Glutamatergic neuron (in vitro differentiated cells): Measurements from ENCODE around the gene KCNJ4. TPM values are rescaled to one million over a fixed set of nuclear protein-coding genes. Genes with fewer than 3 reads are reported as not detected.

ENCODE experiments used
- DNase-seq: peaks from one replicate; pipeline ENCODE4 v3.0.0; 2022
- H3K27ac Mint-ChIP-seq: one replicate; pipeline ENCODE4 v1.8.0; 2020; ENCODE audit warnings: mild to moderate bottlenecking, mixed read lengths, inconsistent platforms; ENCODE audit not compliant: unreplicated experiment
- H3K27me3 Mint-ChIP-seq: one replicate; pipeline ENCODE4 v1.8.0; 2020; ENCODE audit warnings: mild to moderate bottlenecking, moderate library complexity, mixed read lengths, inconsistent platforms; ENCODE audit not compliant: unreplicated experiment
- H3K36me3 Mint-ChIP-seq: one replicate; pipeline ENCODE4 v1.8.0; 2020; ENCODE audit warnings: mild to moderate bottlenecking, mixed read lengths, inconsistent platforms; ENCODE audit not compliant: unreplicated experiment
- H3K4me1 Mint-ChIP-seq: one replicate; pipeline ENCODE4 v1.8.0; 2020; ENCODE audit warnings: mild to moderate bottlenecking, low read depth, mixed read lengths, inconsistent platforms; ENCODE audit not compliant: unreplicated experiment
- H3K4me3 Mint-ChIP-seq: one replicate; pipeline ENCODE4 v1.8.0; 2020; ENCODE audit warnings: mild to moderate bottlenecking, mixed read lengths, inconsistent platforms; ENCODE audit not compliant: unreplicated experiment
- H3K9me3 Mint-ChIP-seq: one replicate; pipeline ENCODE4 v1.8.0; 2020; ENCODE audit warnings: mild to moderate bottlenecking, moderate library complexity, mixed read lengths, inconsistent platforms; ENCODE audit not compliant: unreplicated experiment
- total RNA-seq: library from RNA; stranded (reverse); fragmentation: NEBNext Ultra II Directional; extraction: Animal tissue kit (Norgen Biotek cat#: 25700); gene quantifications from one replicate; pipeline ENCODE4 v1.2.1, GENCODE V29; 2021; ENCODE audit not compliant: unreplicated experiment
- TF ChIP-seq, protein P1 (sequence below): fragments of 200-600 bp; sonication (generic); IDR thresholded peaks from one replicate; pipeline ENCODE4 v1.5.0; 2021; ENCODE audit not compliant: partially characterized antibody, unreplicated experiment

Gene KCNJ4
- total RNA-seq, 1 donor from 2014 or later, result 0.86 TPM

DNA sequence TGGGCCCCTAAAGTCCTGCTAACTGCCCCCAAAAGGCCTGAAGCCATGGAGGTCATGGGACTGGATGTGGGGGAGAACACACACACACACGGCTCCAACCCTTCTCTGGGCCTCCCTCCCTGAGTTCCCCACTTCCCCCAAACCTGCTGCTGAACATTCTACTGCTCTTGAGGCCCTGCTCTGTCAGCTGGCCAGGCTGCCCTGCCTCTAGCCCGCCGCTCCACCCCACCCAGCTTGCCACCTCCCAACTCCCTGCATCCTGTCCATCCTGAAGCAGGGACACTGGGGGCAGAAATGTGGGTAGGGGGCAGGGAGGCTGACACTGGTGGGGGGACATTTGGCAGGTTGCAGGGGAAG lies 1.0 kb downstream of the KCNJ4 start:
- Mint-ChIP-seq H3K4me3 (no peak overlapping the region), H3K9me3 (peaks cover 8% of the 10 kb centered on the region), H3K4me1 (no peaks in the 10 kb centered on the region), H3K36me3 (no peaks in the 10 kb centered on the region), H3K27ac (no peak overlapping the region), H3K27me3 (peaks cover 20% of the 10 kb centered on the region)
- TF ChIP-seq, protein P1, sequence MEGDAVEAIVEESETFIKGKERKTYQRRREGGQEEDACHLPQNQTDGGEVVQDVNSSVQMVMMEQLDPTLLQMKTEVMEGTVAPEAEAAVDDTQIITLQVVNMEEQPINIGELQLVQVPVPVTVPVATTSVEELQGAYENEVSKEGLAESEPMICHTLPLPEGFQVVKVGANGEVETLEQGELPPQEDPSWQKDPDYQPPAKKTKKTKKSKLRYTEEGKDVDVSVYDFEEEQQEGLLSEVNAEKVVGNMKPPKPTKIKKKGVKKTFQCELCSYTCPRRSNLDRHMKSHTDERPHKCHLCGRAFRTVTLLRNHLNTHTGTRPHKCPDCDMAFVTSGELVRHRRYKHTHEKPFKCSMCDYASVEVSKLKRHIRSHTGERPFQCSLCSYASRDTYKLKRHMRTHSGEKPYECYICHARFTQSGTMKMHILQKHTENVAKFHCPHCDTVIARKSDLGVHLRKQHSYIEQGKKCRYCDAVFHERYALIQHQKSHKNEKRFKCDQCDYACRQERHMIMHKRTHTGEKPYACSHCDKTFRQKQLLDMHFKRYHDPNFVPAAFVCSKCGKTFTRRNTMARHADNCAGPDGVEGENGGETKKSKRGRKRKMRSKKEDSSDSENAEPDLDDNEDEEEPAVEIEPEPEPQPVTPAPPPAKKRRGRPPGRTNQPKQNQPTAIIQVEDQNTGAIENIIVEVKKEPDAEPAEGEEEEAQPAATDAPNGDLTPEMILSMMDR, result no peak
- no peak for DNase-seq

DNA sequence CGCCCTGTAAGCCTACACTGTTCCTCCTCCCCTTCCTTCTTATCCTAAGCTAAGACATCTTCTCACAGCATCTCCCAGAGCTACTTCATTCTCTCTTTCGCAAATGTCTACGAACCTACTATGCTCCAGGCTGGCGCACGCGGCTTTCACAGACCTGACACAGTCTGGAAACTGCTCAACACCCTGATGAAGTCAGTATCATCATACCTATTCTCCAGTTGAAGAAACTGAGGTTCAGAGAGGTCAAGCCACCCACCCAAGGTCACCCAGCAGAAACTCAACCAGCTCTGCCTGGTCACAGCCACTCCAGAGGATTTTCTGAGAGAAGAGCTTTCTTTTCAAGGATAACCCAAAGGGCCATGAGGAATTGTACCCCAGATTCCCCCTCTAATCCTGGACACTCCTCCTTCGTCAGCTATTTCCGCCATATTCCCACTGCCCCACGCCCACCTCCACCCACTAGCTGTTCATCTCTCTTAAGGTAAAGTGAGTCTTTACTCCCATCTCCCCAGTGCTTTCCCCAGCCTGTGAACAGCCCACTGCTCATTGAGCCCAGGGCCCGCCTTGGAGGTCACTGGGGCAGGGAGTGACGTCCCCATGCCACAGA lies 1.8 kb downstream of the KCNJ4 start:
- DNase-seq, result no peak
- Mint-ChIP-seq H3K9me3 (peaks cover 9% of the 10 kb centered on the region), H3K4me3 (peak overlapping the region; percentile 52), H3K27ac (no peak overlapping the region), H3K4me1 (no peaks in the 10 kb centered on the region), H3K36me3 (no peaks in the 10 kb centered on the region), H3K27me3 (peaks cover 20% of the 10 kb centered on the region)
- TF ChIP-seq, protein P1, result no peak

DNA sequence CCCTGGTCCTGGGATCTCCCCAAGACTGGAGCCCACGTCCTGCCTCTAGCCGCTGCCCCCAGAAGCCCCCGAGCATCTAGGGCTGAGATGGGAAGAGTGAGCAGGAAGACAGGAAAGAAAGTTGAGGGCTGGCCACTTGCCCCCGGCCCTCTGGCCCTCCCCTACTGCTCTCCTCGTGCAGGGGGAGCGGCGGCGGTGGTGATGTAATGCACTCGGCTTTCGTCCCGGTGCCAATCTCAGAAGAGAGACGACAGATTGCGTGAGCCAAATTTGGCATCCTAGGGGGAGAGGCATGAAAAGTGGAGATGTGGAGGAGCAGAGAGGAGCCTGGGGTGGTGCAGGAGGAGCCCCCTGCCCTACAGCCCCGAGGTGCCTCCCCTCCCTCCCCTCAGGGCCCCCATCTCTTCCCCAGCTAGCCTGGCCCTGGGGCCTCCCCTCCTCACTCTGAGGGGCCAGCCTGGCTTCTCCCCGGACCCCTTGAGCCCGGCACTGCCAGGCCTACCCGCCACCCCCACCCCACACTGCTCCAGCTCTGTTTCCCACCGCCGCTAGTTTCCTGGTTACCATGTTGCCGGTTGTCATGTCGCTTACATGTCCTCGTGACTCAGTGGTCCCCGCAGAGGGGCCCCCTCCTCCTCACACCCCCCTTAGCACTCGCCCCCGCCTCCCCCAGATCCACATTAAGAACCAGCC lies 2.5 kb downstream of the KCNJ4 start:
- Mint-ChIP-seq H3K27me3 (peaks cover 18% of the 10 kb centered on the region), H3K4me1 (no peaks in the 10 kb centered on the region), H3K4me3 (no peak overlapping the region), H3K9me3 (peaks cover 7% of the 10 kb centered on the region), H3K27ac (no peak overlapping the region), H3K36me3 (no peaks in the 10 kb centered on the region)
- TF ChIP-seq, protein P1, result no peak
- peak; percentile 44 for DNase-seq

DNA sequence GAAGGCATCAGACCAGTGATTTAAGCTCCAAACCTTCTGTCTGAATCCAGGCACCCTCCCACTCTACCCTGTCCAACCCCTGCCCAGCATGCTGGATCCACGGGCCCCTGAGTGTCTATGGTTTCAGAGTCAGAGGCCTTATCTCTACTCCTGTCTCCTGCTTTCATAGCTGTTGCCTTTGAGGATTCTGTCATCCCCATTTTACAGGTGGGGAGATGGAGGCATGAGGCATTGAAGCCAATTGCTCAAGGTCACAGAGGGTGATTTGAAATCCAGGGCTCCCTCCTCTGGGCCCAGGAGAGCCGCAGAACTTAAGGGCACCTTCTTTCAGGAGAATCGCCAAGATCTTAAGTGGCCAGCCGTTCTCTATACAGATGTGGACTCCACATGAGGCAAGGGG lies 3.1 kb downstream of the KCNJ4 start:
- Mint-ChIP-seq H3K36me3 (no peaks in the 10 kb centered on the region), H3K4me3 (no peak overlapping the region), H3K4me1 (no peaks in the 10 kb centered on the region), H3K9me3 (peaks cover 7% of the 10 kb centered on the region), H3K27ac (no peak overlapping the region), H3K27me3 (peaks cover 14% of the 10 kb centered on the region)
- DNase-seq, result no peak
- TF ChIP-seq, protein P1, result no peak

DNA sequence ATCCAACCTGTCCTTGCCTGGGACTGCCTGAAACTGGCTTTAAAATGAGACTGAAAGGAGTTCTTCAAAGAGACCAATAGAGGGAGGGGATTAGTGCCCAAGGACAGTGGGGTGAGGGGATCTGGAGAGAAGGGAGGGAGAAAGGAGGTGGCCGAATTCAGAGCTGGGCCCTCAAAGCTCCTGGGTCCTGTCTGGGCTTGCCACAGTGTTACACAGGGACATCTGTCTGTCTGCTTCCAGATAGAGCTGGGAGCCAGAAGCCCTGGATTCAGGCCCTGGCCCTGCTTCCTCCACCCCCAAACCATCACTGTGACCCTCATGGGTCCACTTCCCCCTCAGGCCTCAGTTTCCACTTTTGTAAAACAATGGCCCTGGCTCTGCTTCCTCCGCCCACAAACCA lies 3.6 kb downstream of the KCNJ4 start:
- peaks cover 7% of the 10 kb centered on the region for H3K9me3 Mint-ChIP-seq
- no peak for DNase-seq
- no peak overlapping the region for H3K27ac Mint-ChIP-seq
- H3K4me1 Mint-ChIP-seq, result no peaks in the 10 kb centered on the region
- peak overlapping the region; percentile 20 for H3K4me3 Mint-ChIP-seq
- H3K27me3 Mint-ChIP-seq, result peaks cover 11% of the 10 kb centered on the region
- H3K36me3 Mint-ChIP-seq, result no peaks in the 10 kb centered on the region
- TF ChIP-seq, protein P1, result no peak
